Breast epithelium (tissue), 3 donors: ENCODE data around the gene SP2.

Source experiments
- POLR2AphosphoS5 ChIP-seq, 3 donors: sonication (generic); formaldehyde crosslinking; IDR thresholded peaks; one replicate each; pipeline ENCODE4 v1.6.1; 2017; ENCODE audit warnings: antibody characterized with exemption in 3 of 3
- TF ChIP-seq, protein P1 (sequence below), 3 donors: fragments of 450-650 bp; IDR thresholded peaks; one replicate each; pipeline ENCODE4 v1.5.1; 2016 to 2017; ENCODE audit warnings: antibody characterized with exemption in 3 of 3, mild to moderate bottlenecking in 3 of 3, moderate library complexity in 3 of 3

- TF ChIP-seq, protein P1, sequence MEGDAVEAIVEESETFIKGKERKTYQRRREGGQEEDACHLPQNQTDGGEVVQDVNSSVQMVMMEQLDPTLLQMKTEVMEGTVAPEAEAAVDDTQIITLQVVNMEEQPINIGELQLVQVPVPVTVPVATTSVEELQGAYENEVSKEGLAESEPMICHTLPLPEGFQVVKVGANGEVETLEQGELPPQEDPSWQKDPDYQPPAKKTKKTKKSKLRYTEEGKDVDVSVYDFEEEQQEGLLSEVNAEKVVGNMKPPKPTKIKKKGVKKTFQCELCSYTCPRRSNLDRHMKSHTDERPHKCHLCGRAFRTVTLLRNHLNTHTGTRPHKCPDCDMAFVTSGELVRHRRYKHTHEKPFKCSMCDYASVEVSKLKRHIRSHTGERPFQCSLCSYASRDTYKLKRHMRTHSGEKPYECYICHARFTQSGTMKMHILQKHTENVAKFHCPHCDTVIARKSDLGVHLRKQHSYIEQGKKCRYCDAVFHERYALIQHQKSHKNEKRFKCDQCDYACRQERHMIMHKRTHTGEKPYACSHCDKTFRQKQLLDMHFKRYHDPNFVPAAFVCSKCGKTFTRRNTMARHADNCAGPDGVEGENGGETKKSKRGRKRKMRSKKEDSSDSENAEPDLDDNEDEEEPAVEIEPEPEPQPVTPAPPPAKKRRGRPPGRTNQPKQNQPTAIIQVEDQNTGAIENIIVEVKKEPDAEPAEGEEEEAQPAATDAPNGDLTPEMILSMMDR (IDR thresholded peaks at IDR 0.05): no peak
- no peak for TF ChIP-seq POLR2AphosphoS5 (IDR thresholded peaks at IDR 0.05)
These were observed 10.9 kb upstream of the SP2 start for GRCh38 chr17:47884905-47885730.
